Neural progenitor cell (in vitro differentiated cells): ENCODE results near the gene F11R. TPM values are rescaled to one million over a fixed set of nuclear protein-coding genes. Genes with fewer than 3 reads are reported as not detected.
A peak's percentile ranks its signal among the peaks of the same experiment; 100 is the strongest.

Source experiments
- DNase-seq: peaks from one replicate; pipeline ENCODE4 v3.0.0-alpha.2; 2016; ENCODE audit warnings: low spot score
- H2AFZ ChIP-seq: fragments of 200-600 bp; sonication (generic); replicated peaks from 2 replicates; pipeline ENCODE4 v1.6.1; 2016; ENCODE audit warnings: antibody characterized with exemption
- H3F3A ChIP-seq: fragments of 200-600 bp; sonication (generic); 2 replicates; pipeline ENCODE4 v1.6.1; 2016; ENCODE audit warnings: antibody characterized with exemption, low read depth
- H3K27ac ChIP-seq: fragments of 200-600 bp; sonication (generic); 2 replicates; pipeline ENCODE4 v1.5.1; 2016; ENCODE audit warnings: mild to moderate bottlenecking
- H3K27me3 ChIP-seq: fragments of 200-600 bp; sonication (generic); 2 replicates; pipeline ENCODE4 v1.6.1; 2016; ENCODE audit warnings: mild to moderate bottlenecking, moderate library complexity
- H3K36me3 ChIP-seq: fragments of 200-600 bp; sonication (generic); 2 replicates; pipeline ENCODE4 v1.5.1; 2016
- H3K4me1 ChIP-seq: fragments of 200-600 bp; sonication (generic); 2 replicates; pipeline ENCODE4 v1.6.1; 2016; ENCODE audit warnings: mixed run types
- H3K4me2 ChIP-seq: fragments of 200-600 bp; sonication (generic); 2 replicates; pipeline ENCODE4 v1.6.1; 2016
- H3K4me3 ChIP-seq: fragments of 200-600 bp; sonication (generic); 2 replicates; pipeline ENCODE4 v1.5.1; 2016
- H3K79me2 ChIP-seq: fragments of 200-600 bp; sonication (generic); 2 replicates; pipeline ENCODE4 v1.6.1; 2016; ENCODE audit warnings: low read depth
- H3K9ac ChIP-seq: fragments of 200-600 bp; sonication (generic); 2 replicates; pipeline ENCODE4 v1.6.1; 2016
- H3K9me3 ChIP-seq: fragments of 200-600 bp; sonication (generic); 2 replicates; pipeline ENCODE4 v1.5.1; 2016; ENCODE audit warnings: low read depth
- H4K20me1 ChIP-seq: fragments of 200-600 bp; sonication (generic); 2 replicates; pipeline ENCODE4 v1.6.1; 2016; ENCODE audit warnings: low read depth
- H3K27ac Mint-ChIP-seq: 3 replicates; pipeline ENCODE4 v1.8.0; 2021; ENCODE audit warnings: mixed read lengths
- H3K27me3 Mint-ChIP-seq: 2 replicates; pipeline ENCODE4 v1.8.0; 2022; ENCODE audit warnings: low read depth, mild to moderate bottlenecking, inconsistent platforms, moderate library complexity, mixed read lengths; ENCODE audit not compliant: insufficient read depth
- H3K36me3 Mint-ChIP-seq: 3 replicates; pipeline ENCODE4 v1.8.0; 2021; ENCODE audit warnings: mixed read lengths
- H3K4me1 Mint-ChIP-seq: 3 replicates; pipeline ENCODE4 v1.8.0; 2021; ENCODE audit warnings: mixed read lengths
- H3K4me3 Mint-ChIP-seq: 3 replicates; pipeline ENCODE4 v1.8.0; 2021; ENCODE audit warnings: mild to moderate bottlenecking, moderate library complexity, mixed read lengths
- H3K9me3 Mint-ChIP-seq: 3 replicates; pipeline ENCODE4 v1.8.0; 2020; ENCODE audit warnings: mixed read lengths
- CTCF ChIP-seq: fragments of 200-600 bp; sonication (generic); IDR thresholded peaks from 2 replicates; pipeline ENCODE4 v1.5.1; 2017; ENCODE audit warnings: antibody characterized with exemption, mild to moderate bottlenecking
- EZH2 ChIP-seq: fragments of 200-600 bp; sonication (generic); IDR thresholded peaks from 2 replicates; pipeline ENCODE4 v1.6.1; 2017; ENCODE audit warnings: antibody characterized with exemption, mild to moderate bottlenecking, moderate library complexity
- EZH2phosphoT487 ChIP-seq: fragments of 200-600 bp; sonication (generic); IDR thresholded peaks from 2 replicates; pipeline ENCODE4 v1.6.1; 2017; ENCODE audit warnings: antibody characterized with exemption
- total RNA-seq: library from RNA; depleted of rRNA; stranded (reverse); fragments of >200 nt; gene quantifications from 2 replicates; pipeline ENCODE4 v1.2.3, GENCODE V29; 2015; ENCODE audit warnings: low replicate concordance

The F11R gene
- total RNA-seq, 1 donor from 2014 or later: 60.0 TPM

- Histone ChIP-seq H3K4me3 (no peak overlapping the region), H3K27me3 (no peaks in the 10 kb centered on the region), H3K4me2 (no peak overlapping the region), H3K36me3 (no peaks in the 10 kb centered on the region), H3K27ac (no peak overlapping the region), H3K79me2 (no peaks in the 10 kb centered on the region), H3K9me3 (no peaks in the 10 kb centered on the region), H2AFZ (no peak overlapping the region), H3F3A (no peaks in the 10 kb centered on the region), H3K4me1 (no peaks in the 10 kb centered on the region), H3K9ac (no peak overlapping the region), H4K20me1 (no peaks in the 10 kb centered on the region)
- DNase-seq: no peak
- Mint-ChIP-seq H3K9me3 (no peaks in the 10 kb centered on the region), H3K27me3 (peaks cover 5% of the 10 kb centered on the region), H3K4me1 (peaks cover 3% of the 10 kb centered on the region), H3K36me3 (no peaks in the 10 kb centered on the region), H3K27ac (no peak overlapping the region), H3K4me3 (no peak overlapping the region)
- TF ChIP-seq EZH2phosphoT487 (no peak), EZH2 (no peak), CTCF (no peak)
Observed at GRCh38 chr1:160963521-160963920, 57.4 kb downstream of the F11R start.

GRCh38 chr1:160961419-160961818 lies 59.5 kb downstream of the F11R start:
- H3K4me3 Mint-ChIP-seq: no peak overlapping the region
- no peaks in the 10 kb centered on the region for H3K79me2 ChIP-seq
- no peak for DNase-seq
- no peaks in the 10 kb centered on the region for H3F3A ChIP-seq
- no peaks in the 10 kb centered on the region for H3K36me3 Mint-ChIP-seq
- no peak overlapping the region for H3K9ac ChIP-seq
- H3K27ac Mint-ChIP-seq: no peak overlapping the region
- H3K4me2 ChIP-seq: no peak overlapping the region
- peaks cover 3% of the 10 kb centered on the region for H3K4me1 Mint-ChIP-seq
- H3K4me1 ChIP-seq: no peaks in the 10 kb centered on the region
- H3K36me3 ChIP-seq: no peaks in the 10 kb centered on the region
- no peak overlapping the region for H3K27ac ChIP-seq
- H3K9me3 Mint-ChIP-seq: no peaks in the 10 kb centered on the region
- H2AFZ ChIP-seq: no peak overlapping the region
- H3K27me3 ChIP-seq: no peaks in the 10 kb centered on the region
- H3K27me3 Mint-ChIP-seq: peaks cover 10% of the 10 kb centered on the region
- H3K9me3 ChIP-seq: no peaks in the 10 kb centered on the region
- no peaks in the 10 kb centered on the region for H4K20me1 ChIP-seq
- H3K4me3 ChIP-seq: no peak overlapping the region
- TF ChIP-seq EZH2phosphoT487 (no peak), CTCF (no peak), EZH2 (no peak)

- Histone ChIP-seq H3K9ac (no peak overlapping the region), H3K36me3 (no peaks in the 10 kb centered on the region), H3K27me3 (no peaks in the 10 kb centered on the region), H3K4me3 (no peak overlapping the region), H3K4me2 (no peak overlapping the region), H3K4me1 (no peaks in the 10 kb centered on the region), H2AFZ (no peak overlapping the region), H3F3A (no peaks in the 10 kb centered on the region), H3K79me2 (no peaks in the 10 kb centered on the region), H4K20me1 (no peaks in the 10 kb centered on the region), H3K27ac (no peak overlapping the region), H3K9me3 (no peaks in the 10 kb centered on the region)
- Mint-ChIP-seq H3K4me1 (peaks cover 6% of the 10 kb centered on the region), H3K9me3 (no peaks in the 10 kb centered on the region), H3K4me3 (no peak overlapping the region), H3K36me3 (no peaks in the 10 kb centered on the region), H3K27ac (no peak overlapping the region), H3K27me3 (peaks cover 10% of the 10 kb centered on the region)
- no peak for TF ChIP-seq EZH2
- no peak for TF ChIP-seq EZH2phosphoT487
- no peak for TF ChIP-seq CTCF
- DNase-seq: peak; percentile 6
Observed at GRCh38 chr1:160956966-160957365, 64.0 kb downstream of the F11R start.
